HG02885 (cell line): ENCODE results near the gene HDAC4.

Source experiments
- ATAC-seq: cut with Tn5 transposase; IDR thresholded peaks from one replicate; pipeline ENCODE4 v1.9.1; 2021; ENCODE audit warnings: mild to moderate bottlenecking; ENCODE audit not compliant: unreplicated experiment, poor library complexity

Gene HDAC4

GRCh38 chr2:239249048-239249447 is 151.8 kb downstream of the HDAC4 start:
- ATAC-seq: no peak

GRCh38 chr2:239247401-239248245 is 153.2 kb downstream of the HDAC4 start:
- ATAC-seq: no peak

- no peak for ATAC-seq
Measured at GRCh38 chr2:239246723-239247122, 154.1 kb downstream of the HDAC4 start.

GRCh38 chr2:239245872-239246721 is 154.7 kb downstream of the HDAC4 start:
- no peak for ATAC-seq

GRCh38 chr2:239245107-239245506 is 155.7 kb downstream of the HDAC4 start:
- no peak for ATAC-seq

GRCh38 chr2:239244625-239245024 is 156.2 kb downstream of the HDAC4 start:
- ATAC-seq: no peak

- ATAC-seq: no peak
Measured at GRCh38 chr2:239241431-239241960, 159.3 kb downstream of the HDAC4 start.

- no peak for ATAC-seq
Measured at GRCh38 chr2:239240414-239240881, 160.4 kb downstream of the HDAC4 start.

GRCh38 chr2:239239607-239240413 is 161.0 kb downstream of the HDAC4 start:
- ATAC-seq: no peak

GRCh38 chr2:239238839-239239606 is 161.8 kb downstream of the HDAC4 start:
- ATAC-seq: no peak

GRCh38 chr2:239238381-239238780 is 162.4 kb downstream of the HDAC4 start:
- ATAC-seq: no peak

- no peak for ATAC-seq
Measured at GRCh38 chr2:239236808-239237205, 164.0 kb downstream of the HDAC4 start.

- ATAC-seq: no peak
Measured at GRCh38 chr2:239236043-239236807, 164.6 kb downstream of the HDAC4 start.

- ATAC-seq: no peak
Measured at GRCh38 chr2:239235311-239235710, 165.5 kb downstream of the HDAC4 start.

GRCh38 chr2:239234191-239235175 is 166.3 kb downstream of the HDAC4 start:
- ATAC-seq: no peak

- ATAC-seq: no peak
Measured at GRCh38 chr2:239233576-239233975, 167.2 kb downstream of the HDAC4 start.

- no peak for ATAC-seq
Measured at GRCh38 chr2:239232195-239232578, 168.6 kb downstream of the HDAC4 start.
